HG02970 (cell line): ENCODE data around the gene KSR2.

Source experiments
- ATAC-seq: cut with Tn5 transposase; IDR thresholded peaks from one replicate; pipeline ENCODE4 v1.9.1; 2021; ENCODE audit warnings: mild to moderate bottlenecking, moderate library complexity, moderate number of reproducible peaks; ENCODE audit not compliant: unreplicated experiment, low FRiP score

KSR2 gene

DNA sequence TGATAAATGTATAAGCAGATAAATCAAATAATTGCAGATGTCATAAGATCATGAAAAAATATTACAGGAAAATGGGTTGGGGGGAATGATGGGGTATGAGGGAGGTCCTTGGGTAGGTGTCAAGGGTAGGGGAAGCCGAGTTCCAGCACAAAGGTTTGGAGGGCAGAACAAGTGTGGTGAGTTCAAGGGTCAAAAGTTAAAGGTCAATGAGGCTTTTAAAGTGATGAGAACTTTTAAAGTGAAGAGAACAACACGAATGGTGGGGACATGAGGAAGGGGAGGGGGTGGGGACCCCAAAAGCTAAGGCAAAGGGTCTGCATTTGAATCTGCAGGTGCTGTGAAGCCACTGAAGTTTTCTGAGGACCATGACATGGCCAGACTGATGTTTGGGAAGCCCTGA lies 406.8 kb downstream of the KSR2 start:
- no peak for ATAC-seq

- ATAC-seq, result no peak
Observed at GRCh38 chr12:117559978-117560377, 408.8 kb downstream of the KSR2 start.

DNA sequence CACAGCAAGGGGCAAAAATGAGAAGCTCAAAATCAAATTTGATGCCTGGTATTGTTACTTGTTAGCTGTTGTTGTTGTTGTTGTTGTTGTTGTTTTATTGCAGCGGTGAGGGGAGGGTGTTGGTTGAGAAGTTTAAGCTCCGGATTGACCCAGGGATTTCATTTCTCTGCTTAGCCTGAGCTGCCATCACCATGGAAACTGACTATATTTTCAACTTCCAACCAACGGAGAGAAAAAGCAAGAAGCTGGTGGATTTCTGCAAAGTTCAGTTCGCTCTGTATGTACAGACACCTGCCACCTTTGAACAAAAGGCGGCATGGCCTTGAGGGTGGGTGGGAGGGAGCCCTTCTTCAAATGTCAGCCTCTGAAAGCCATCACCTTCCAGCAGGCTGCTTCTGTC lies 412.9 kb downstream of the KSR2 start:
- no peak for ATAC-seq

- no peak for ATAC-seq
Observed at GRCh38 chr12:117552971-117553370, 415.8 kb downstream of the KSR2 start.

DNA sequence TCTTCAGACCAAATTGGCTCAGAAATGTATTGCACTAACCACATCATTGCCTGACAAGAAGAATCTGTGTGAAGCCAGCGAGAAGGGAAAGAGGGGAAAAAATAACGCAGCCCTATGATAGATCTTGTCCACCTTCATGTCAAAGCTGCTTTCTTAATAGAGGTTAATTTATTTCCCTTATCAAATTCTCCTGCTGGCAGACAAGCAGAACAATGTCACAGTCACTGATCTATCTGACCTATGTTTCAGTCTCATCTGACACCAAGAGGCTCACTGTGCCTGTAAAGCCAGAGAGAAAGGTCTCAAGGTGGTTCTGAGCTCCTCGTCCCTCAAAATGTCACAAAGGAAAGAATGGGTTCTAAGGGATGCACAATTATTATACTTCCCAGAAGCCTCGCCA lies 417.1 kb downstream of the KSR2 start:
- ATAC-seq, result no peak

- no peak for ATAC-seq
Observed at GRCh38 chr12:117547209-117547608, 421.6 kb downstream of the KSR2 start.

GRCh38 chr12:117545216-117545615 lies 423.6 kb downstream of the KSR2 start:
- ATAC-seq, result no peak

DNA sequence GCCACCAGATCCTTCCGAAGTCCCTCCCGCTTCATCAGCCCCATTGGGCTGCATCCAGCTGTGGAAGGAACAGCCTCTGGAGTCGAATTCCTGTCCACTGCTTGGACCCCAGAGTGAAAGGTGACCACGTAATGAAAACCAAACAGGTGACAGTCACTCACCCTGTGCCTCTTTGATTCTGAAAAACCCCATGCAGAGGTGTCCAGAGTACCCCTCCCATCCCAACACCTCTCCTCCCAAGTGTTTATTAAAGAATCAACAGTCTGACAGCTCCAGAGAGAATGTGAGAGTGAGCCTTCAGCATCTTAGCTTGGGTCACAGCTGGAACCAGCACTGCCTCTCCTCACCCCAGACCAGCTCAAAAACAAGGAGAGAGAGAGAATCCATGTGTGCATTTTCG lies 428.8 kb downstream of the KSR2 start:
- ATAC-seq, result no peak

DNA sequence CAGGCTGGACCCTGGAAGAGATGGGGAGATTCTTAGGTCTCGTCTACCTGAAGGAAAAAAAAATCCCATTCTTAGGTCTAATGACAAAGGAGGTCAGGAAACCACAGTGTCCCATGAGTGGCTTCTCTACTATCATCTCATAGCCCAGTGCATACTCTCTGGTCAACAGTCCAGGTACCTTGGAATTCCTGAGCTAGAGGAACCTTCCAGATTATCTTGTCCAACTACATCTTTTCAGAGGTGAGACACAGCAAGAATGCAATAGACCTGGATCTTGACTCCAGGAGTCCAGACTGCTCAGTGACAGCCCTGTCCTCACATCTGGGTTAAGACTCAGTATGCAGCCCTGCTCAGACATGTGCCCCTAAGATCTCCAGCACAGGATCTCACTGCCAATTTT lies 429.9 kb downstream of the KSR2 start:
- no peak for ATAC-seq

- ATAC-seq, result no peak
Observed at GRCh38 chr12:117538032-117538690, 430.6 kb downstream of the KSR2 start.

DNA sequence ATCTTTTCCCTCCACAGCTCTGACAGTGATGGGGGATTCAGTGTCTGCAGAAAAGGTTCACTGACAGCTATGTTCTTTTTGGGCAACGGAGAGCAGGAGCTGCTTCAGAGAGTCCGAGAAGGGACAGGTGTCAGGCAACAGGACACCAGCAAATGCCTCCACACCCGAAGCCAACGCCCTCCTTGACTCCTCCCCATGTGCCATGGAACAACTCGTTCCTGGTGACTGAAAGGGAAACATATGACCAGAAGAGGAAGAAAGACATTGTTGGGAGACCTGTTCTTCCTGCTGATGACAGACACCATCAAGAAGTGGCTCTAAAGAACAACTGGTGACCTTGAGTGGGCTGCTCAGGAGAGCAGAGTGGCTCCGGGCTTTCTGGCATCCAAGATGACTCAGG lies 435.1 kb downstream of the KSR2 start:
- no peak for ATAC-seq

DNA sequence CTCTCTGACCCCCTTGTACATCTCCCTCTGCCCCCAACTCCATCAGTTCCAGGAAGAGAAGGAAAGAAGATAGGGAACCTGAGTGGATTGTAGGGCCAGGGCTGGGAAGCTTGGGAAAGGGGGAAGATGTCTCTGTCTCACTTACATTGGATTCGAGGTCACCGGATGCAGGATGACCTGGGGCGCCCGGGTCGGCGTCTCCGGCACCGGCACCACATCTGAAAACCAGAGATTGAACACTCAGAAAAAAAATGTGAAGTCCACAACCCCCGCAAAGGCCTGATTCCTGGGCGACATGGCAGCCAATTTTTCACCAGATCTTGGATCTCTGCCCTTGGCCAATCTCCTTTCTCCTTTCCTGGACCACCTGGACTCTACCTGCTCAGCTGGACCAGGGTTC lies 438.0 kb downstream of the KSR2 start:
- no peak for ATAC-seq

DNA sequence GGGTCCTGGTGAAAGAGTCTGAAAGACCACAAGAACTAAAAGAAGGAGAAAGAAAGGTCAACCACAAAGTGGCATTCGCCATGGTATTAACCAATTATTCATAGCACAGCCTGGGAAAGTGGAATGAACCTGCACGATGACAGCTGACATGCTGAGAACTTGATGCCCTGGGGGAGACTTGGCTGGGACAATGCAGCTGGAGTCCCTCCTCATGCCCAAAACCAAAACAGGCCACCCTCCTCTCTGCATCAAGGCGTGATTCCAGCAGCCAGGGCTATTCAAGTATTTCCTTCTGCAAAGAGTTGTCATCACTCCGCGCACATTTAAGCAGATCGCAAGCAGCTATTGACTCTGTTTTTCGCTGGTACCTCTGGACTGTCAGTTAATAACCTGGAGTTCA lies 440.3 kb downstream of the KSR2 start:
- no peak for ATAC-seq

DNA sequence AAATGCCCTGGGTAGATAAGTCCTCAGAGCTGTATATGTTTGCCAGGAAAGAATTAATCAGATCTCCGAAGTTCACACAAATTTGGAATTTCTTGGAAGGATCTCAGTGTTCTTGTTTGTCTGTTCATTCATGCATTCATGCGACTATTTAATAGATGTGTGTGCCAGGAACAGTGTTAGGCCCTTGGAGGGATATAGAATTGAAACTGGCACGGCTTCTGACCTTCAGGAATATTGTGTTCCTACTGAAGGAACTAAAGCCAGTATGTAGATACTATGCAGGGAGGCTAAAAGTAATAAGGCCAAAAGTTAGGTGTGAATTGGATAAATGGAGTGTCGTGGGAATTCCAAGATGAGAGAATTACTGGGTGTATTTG lies 441.3 kb downstream of the KSR2 start:
- no peak for ATAC-seq

GRCh38 chr12:117526757-117527478 lies 441.9 kb downstream of the KSR2 start:
- ATAC-seq, result no peak

GRCh38 chr12:117525766-117526165 lies 443.0 kb downstream of the KSR2 start:
- ATAC-seq, result no peak

- no peak for ATAC-seq
Observed at GRCh38 chr12:117524806-117525205, 444.0 kb downstream of the KSR2 start.

DNA sequence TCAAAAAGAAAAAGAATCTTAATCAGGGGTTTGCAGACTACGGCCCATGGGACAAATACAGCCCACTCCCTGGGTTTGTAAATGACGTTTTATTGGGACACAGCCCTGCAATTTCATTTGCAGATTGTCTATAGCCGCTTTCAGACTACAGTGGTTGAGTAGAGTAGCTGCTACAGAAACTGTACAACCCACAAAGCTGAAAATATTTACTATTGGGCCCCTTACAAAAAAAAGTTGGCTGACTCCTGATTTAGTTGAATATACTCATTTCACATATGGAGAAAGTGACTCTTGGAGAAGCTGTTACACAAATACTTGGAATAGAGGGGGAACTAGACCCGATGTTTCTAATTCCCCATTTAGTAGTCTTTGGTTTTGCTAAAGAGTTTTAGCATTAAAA lies 444.8 kb downstream of the KSR2 start:
- ATAC-seq, result no peak

GRCh38 chr12:117522559-117522958 lies 446.2 kb downstream of the KSR2 start:
- no peak for ATAC-seq

GRCh38 chr12:117521867-117522266 lies 446.9 kb downstream of the KSR2 start:
- no peak for ATAC-seq

DNA sequence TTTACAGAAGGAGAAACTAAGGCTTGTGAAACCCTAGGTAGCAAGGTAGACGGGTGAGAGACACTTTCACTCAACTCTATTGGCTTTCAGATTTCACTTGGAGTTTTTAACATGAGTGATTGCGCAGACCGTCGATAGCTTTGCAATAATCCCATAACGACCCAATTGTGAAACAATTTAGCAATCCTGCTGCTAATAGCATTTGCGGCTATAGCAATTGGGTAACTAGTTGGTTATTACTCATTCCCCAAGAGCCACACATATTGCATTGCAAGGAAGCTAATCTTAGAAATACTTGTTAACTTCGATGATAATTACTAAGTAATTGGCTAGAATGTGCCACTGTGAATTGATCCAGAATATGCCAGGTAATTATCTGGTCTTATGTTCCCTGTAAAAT lies 447.4 kb downstream of the KSR2 start:
- no peak for ATAC-seq

GRCh38 chr12:117518594-117519270 lies 450.1 kb downstream of the KSR2 start:
- ATAC-seq, result no peak
